Retina (tissue), 1 donor: ENCODE measurements around the gene GALNT1.

Experiments used
- DNase-seq: peaks from one replicate; pipeline ENCODE4 v3.0.0-alpha.2; 2016

Gene GALNT1

GRCh38 chr18:35618696-35619095, 37.2 kb downstream of the GALNT1 start:
- no peak for DNase-seq

- DNase-seq, result no peak
These were observed 37.9 kb downstream of the GALNT1 start for GRCh38 chr18:35619464-35619863.

GRCh38 chr18:35619941-35620340, 38.4 kb downstream of the GALNT1 start:
- no peak for DNase-seq

- DNase-seq, result no peak
These were observed 39.2 kb downstream of the GALNT1 start for GRCh38 chr18:35620765-35621164.

GRCh38 chr18:35623255-35623654, 41.7 kb downstream of the GALNT1 start:
- no peak for DNase-seq

- no peak for DNase-seq
These were observed 42.6 kb downstream of the GALNT1 start for GRCh38 chr18:35624146-35624545.

- no peak for DNase-seq
These were observed 43.7 kb downstream of the GALNT1 start for GRCh38 chr18:35625232-35625631.

- no peak for DNase-seq
These were observed 52.2 kb downstream of the GALNT1 start for GRCh38 chr18:35633761-35634160.

- DNase-seq, result no peak
These were observed 52.8 kb downstream of the GALNT1 start for GRCh38 chr18:35634323-35634722.

GRCh38 chr18:35635170-35635569, 53.6 kb downstream of the GALNT1 start:
- DNase-seq, result no peak

- no peak for DNase-seq
These were observed 55.7 kb downstream of the GALNT1 start for GRCh38 chr18:35637227-35637626.

GRCh38 chr18:35639296-35639695, 57.8 kb downstream of the GALNT1 start:
- no peak for DNase-seq

- no peak for DNase-seq
These were observed 59.9 kb downstream of the GALNT1 start for GRCh38 chr18:35641467-35641866.

GRCh38 chr18:35641916-35642315, 60.4 kb downstream of the GALNT1 start:
- no peak for DNase-seq

GRCh38 chr18:35642802-35643201, 61.3 kb downstream of the GALNT1 start:
- DNase-seq, result no peak

- no peak for DNase-seq
These were observed 64.9 kb downstream of the GALNT1 start for GRCh38 chr18:35646449-35646848.

- no peak for DNase-seq
These were observed 72.0 kb downstream of the GALNT1 start for GRCh38 chr18:35653392-35654135.

GRCh38 chr18:35658112-35658511, 76.6 kb downstream of the GALNT1 start:
- DNase-seq, result no peak

- no peak for DNase-seq
These were observed 80.1 kb downstream of the GALNT1 start for GRCh38 chr18:35661483-35662146.

GRCh38 chr18:35662293-35663062, 80.9 kb downstream of the GALNT1 start:
- no peak for DNase-seq

- DNase-seq, result no peak
These were observed 90.5 kb downstream of the GALNT1 start for GRCh38 chr18:35671966-35672603.

GRCh38 chr18:35672897-35673296, 91.4 kb downstream of the GALNT1 start:
- no peak for DNase-seq

GRCh38 chr18:35673682-35674081, 92.1 kb downstream of the GALNT1 start:
- DNase-seq, result no peak
